ENCODE measurements around the gene RHEBL1.

Gene RHEBL1

GRCh38 chr12:49054524-49054923 lies 15.3 kb downstream of the RHEBL1 start:
- no CpG with 5 or more reads among the region's 10 CpGs for WGBS (ENCODE audit: insufficient coverage, insufficient read length)
- H3K36me3 ChIP-seq (ENCODE audit: control insufficient read depth, insufficient read depth, low read length) = peaks cover 51% of the 10 kb centered on the region
- no peaks in the 10 kb centered on the region for H3K27me3 ChIP-seq (ENCODE audit: control insufficient read depth, insufficient read depth, low read length)
- no peak for DNase-seq (ENCODE audit: low read depth, low spot score)
- H3K9me3 ChIP-seq (ENCODE audit: control insufficient read depth, insufficient read depth, low read length) = no peaks in the 10 kb centered on the region
- H3K4me3 ChIP-seq (ENCODE audit: low read length) = no peak overlapping the region
- peaks cover 6% of the 10 kb centered on the region for H3K4me1 ChIP-seq (ENCODE audit: control insufficient read depth, insufficient read depth, low read length)
- H3K27ac ChIP-seq (ENCODE audit: low read length) = no peak overlapping the region

- peaks cover 55% of the 10 kb centered on the region for H3K36me3 ChIP-seq (ENCODE audit: control insufficient read depth, insufficient read depth, low read length)
- no peak for DNase-seq (ENCODE audit: low read depth, low spot score)
- no CpG with 5 or more reads among the region's 5 CpGs for WGBS (ENCODE audit: insufficient coverage, insufficient read length)
- no peaks in the 10 kb centered on the region for H3K9me3 ChIP-seq (ENCODE audit: control insufficient read depth, insufficient read depth, low read length)
- H3K27ac ChIP-seq (ENCODE audit: low read length) = no peak overlapping the region
- H3K4me3 ChIP-seq (ENCODE audit: low read length) = no peak overlapping the region
- H3K4me1 ChIP-seq (ENCODE audit: control insufficient read depth, insufficient read depth, low read length) = peaks cover 6% of the 10 kb centered on the region
- H3K27me3 ChIP-seq (ENCODE audit: control insufficient read depth, insufficient read depth, low read length) = no peaks in the 10 kb centered on the region
These were observed 15.7 kb downstream of the RHEBL1 start for GRCh38 chr12:49054096-49054495.

- WGBS (ENCODE audit: insufficient coverage, insufficient read length) = no CpG with 5 or more reads among the region's 16 CpGs
- H3K4me3 ChIP-seq (ENCODE audit: low read length) = no peak overlapping the region
- H3K4me1 ChIP-seq (ENCODE audit: control insufficient read depth, insufficient read depth, low read length) = peaks cover 1% of the 10 kb centered on the region; the same call in 1 of the 2 replicates
- H3K27ac ChIP-seq (ENCODE audit: low read length) = no peak overlapping the region
- no peaks in the 10 kb centered on the region for H3K27me3 ChIP-seq (ENCODE audit: control insufficient read depth, insufficient read depth, low read length)
- no peaks in the 10 kb centered on the region for H3K9me3 ChIP-seq (ENCODE audit: control insufficient read depth, insufficient read depth, low read length)
- DNase-seq (ENCODE audit: low read depth, low spot score) = no peak
- peaks cover 68% of the 10 kb centered on the region for H3K36me3 ChIP-seq (ENCODE audit: control insufficient read depth, insufficient read depth, low read length)
These were observed 17.1 kb downstream of the RHEBL1 start for GRCh38 chr12:49052451-49053208.

GRCh38 chr12:49051777-49052438 lies 17.9 kb downstream of the RHEBL1 start:
- H3K9me3 ChIP-seq (ENCODE audit: control insufficient read depth, insufficient read depth, low read length) = no peaks in the 10 kb centered on the region
- H3K4me1 ChIP-seq (ENCODE audit: control insufficient read depth, insufficient read depth, low read length) = peaks cover 1% of the 10 kb centered on the region; the same call in 1 of the 2 replicates
- peaks cover 68% of the 10 kb centered on the region for H3K36me3 ChIP-seq (ENCODE audit: control insufficient read depth, insufficient read depth, low read length)
- WGBS (ENCODE audit: insufficient coverage, insufficient read length) = no CpG with 5 or more reads among the region's 20 CpGs
- H3K27me3 ChIP-seq (ENCODE audit: control insufficient read depth, insufficient read depth, low read length) = no peaks in the 10 kb centered on the region
- H3K4me3 ChIP-seq (ENCODE audit: low read length) = no peak overlapping the region
- no peak for DNase-seq (ENCODE audit: low read depth, low spot score)
- H3K27ac ChIP-seq (ENCODE audit: low read length) = no peak overlapping the region

- no CpG with 5 or more reads among the region's 18 CpGs for WGBS (ENCODE audit: insufficient coverage, insufficient read length)
- Histone ChIP-seq H3K27ac (ENCODE audit: low read length) (no peak overlapping the region), H3K9me3 (ENCODE audit: control insufficient read depth, insufficient read depth, low read length) (no peaks in the 10 kb centered on the region), H3K4me3 (ENCODE audit: low read length) (no peak overlapping the region), H3K27me3 (ENCODE audit: control insufficient read depth, insufficient read depth, low read length) (no peaks in the 10 kb centered on the region), H3K36me3 (ENCODE audit: control insufficient read depth, insufficient read depth, low read length) (peaks cover 70% of the 10 kb centered on the region), H3K4me1 (ENCODE audit: control insufficient read depth, insufficient read depth, low read length) (no peaks in the 10 kb centered on the region)
- no peak for DNase-seq (ENCODE audit: low read depth, low spot score)
These were observed 18.4 kb downstream of the RHEBL1 start for GRCh38 chr12:49051373-49051764.

GRCh38 chr12:49050507-49051372 lies 19.0 kb downstream of the RHEBL1 start:
- Histone ChIP-seq H3K4me3 (ENCODE audit: low read length) (no peak overlapping the region), H3K4me1 (ENCODE audit: control insufficient read depth, insufficient read depth, low read length) (no peaks in the 10 kb centered on the region), H3K27me3 (ENCODE audit: control insufficient read depth, insufficient read depth, low read length) (no peaks in the 10 kb centered on the region), H3K27ac (ENCODE audit: low read length) (no peak overlapping the region), H3K9me3 (ENCODE audit: control insufficient read depth, insufficient read depth, low read length) (no peaks in the 10 kb centered on the region), H3K36me3 (ENCODE audit: control insufficient read depth, insufficient read depth, low read length) (peaks cover 76% of the 10 kb centered on the region)
- DNase-seq (ENCODE audit: low read depth, low spot score) = no peak
- no CpG with 5 or more reads among the region's 13 CpGs for WGBS (ENCODE audit: insufficient coverage, insufficient read length)

GRCh38 chr12:49049566-49050224 lies 20.1 kb downstream of the RHEBL1 start:
- H3K36me3 ChIP-seq (ENCODE audit: control insufficient read depth, insufficient read depth, low read length) = peaks cover 77% of the 10 kb centered on the region
- DNase-seq (ENCODE audit: low read depth, low spot score) = no peak
- no peaks in the 10 kb centered on the region for H3K27me3 ChIP-seq (ENCODE audit: control insufficient read depth, insufficient read depth, low read length)
- H3K4me1 ChIP-seq (ENCODE audit: control insufficient read depth, insufficient read depth, low read length) = no peaks in the 10 kb centered on the region
- H3K27ac ChIP-seq (ENCODE audit: low read length) = no peak overlapping the region
- no peak overlapping the region for H3K4me3 ChIP-seq (ENCODE audit: low read length)
- WGBS (ENCODE audit: insufficient coverage, insufficient read length) = no CpG with 5 or more reads among the region's 20 CpGs
- H3K9me3 ChIP-seq (ENCODE audit: control insufficient read depth, insufficient read depth, low read length) = no peaks in the 10 kb centered on the region

- WGBS (ENCODE audit: insufficient coverage, insufficient read length) = no CpG with 5 or more reads among the region's 10 CpGs
- DNase-seq (ENCODE audit: low read depth, low spot score) = no peak
- Histone ChIP-seq H3K4me3 (ENCODE audit: low read length) (no peak overlapping the region), H3K27ac (ENCODE audit: low read length) (no peak overlapping the region), H3K9me3 (ENCODE audit: control insufficient read depth, insufficient read depth, low read length) (no peaks in the 10 kb centered on the region), H3K27me3 (ENCODE audit: control insufficient read depth, insufficient read depth, low read length) (no peaks in the 10 kb centered on the region), H3K36me3 (ENCODE audit: control insufficient read depth, insufficient read depth, low read length) (peaks cover 77% of the 10 kb centered on the region), H3K4me1 (ENCODE audit: control insufficient read depth, insufficient read depth, low read length) (no peaks in the 10 kb centered on the region)
These were observed 20.8 kb downstream of the RHEBL1 start for GRCh38 chr12:49048953-49049352.

GRCh38 chr12:49046129-49046895 lies 23.5 kb downstream of the RHEBL1 start:
- Histone ChIP-seq H3K27ac (ENCODE audit: low read length) (no peak overlapping the region), H3K4me3 (ENCODE audit: low read length) (no peak overlapping the region), H3K9me3 (ENCODE audit: control insufficient read depth, insufficient read depth, low read length) (no peaks in the 10 kb centered on the region), H3K27me3 (ENCODE audit: control insufficient read depth, insufficient read depth, low read length) (no peaks in the 10 kb centered on the region), H3K4me1 (ENCODE audit: control insufficient read depth, insufficient read depth, low read length) (no peaks in the 10 kb centered on the region), H3K36me3 (ENCODE audit: control insufficient read depth, insufficient read depth, low read length) (peaks cover 76% of the 10 kb centered on the region)
- DNase-seq (ENCODE audit: low read depth, low spot score) = no peak
- no CpG with 5 or more reads among the region's 12 CpGs for WGBS (ENCODE audit: insufficient coverage, insufficient read length)
